ENCODE results near the gene ERMAP.
"Not testable (repeated sequence)": the region's sequence is repeated elsewhere in the genome, so short reads cannot be mapped to it uniquely, and the experiment has no call there.

Gene ERMAP

GRCh38 chr1:42845193-42845592 is 28.3 kb downstream of the ERMAP start:
- no peak for DNase-seq

DNA sequence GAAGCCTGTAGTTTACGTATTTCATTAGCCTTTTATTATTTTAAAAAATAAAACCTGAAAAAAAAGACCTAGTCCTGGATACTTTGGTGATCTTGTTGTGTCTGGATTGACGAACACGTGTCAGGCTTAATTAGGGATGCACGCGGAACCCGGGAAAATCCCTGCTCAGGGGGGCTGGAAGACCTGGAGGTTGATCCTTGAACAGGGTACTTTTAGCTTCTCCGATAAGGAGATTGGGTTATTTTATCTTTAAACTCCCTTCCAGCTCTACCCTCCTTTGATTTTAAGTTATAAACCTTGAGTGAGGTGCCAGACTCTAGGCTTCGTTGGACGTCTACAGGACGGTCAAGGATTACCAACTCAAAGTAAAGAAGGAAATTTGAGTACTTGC is 28.9 kb downstream of the ERMAP start:
- no peak for DNase-seq

GRCh38 chr1:42846257-42847110 is 29.6 kb downstream of the ERMAP start, which contains the start of gene ZNF691:
Gene ZNF691, plus strand, starts transcription at chr1:42846613. Its CDS starts 3,046 bp downstream, at chr1:42849659.
- peak; percentile 98 for DNase-seq

DNA sequence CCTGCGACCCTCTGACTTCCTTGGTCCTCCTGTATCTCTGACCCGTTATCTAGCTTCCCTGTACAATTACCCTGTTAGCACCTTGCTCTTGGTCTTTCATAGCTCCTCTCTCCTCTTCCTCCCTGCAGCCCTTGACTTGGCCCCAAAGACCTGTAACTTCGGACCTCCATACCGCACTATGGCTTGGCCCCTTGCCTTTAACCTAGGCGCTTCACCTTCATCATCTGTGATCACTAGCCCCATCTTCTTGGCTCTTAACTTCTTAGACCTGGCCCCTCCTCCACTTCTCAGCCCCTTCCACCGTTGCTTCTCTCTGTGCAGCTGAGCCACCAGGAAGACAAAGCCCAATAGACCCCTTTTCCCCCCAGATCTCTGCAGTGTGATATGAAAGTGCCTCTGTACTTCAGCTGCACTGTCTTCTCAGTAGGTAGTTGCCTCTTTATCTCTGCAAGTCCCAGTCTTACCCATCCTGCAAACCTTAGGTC is 30.2 kb downstream of the ERMAP start:
- no peak for DNase-seq

DNA sequence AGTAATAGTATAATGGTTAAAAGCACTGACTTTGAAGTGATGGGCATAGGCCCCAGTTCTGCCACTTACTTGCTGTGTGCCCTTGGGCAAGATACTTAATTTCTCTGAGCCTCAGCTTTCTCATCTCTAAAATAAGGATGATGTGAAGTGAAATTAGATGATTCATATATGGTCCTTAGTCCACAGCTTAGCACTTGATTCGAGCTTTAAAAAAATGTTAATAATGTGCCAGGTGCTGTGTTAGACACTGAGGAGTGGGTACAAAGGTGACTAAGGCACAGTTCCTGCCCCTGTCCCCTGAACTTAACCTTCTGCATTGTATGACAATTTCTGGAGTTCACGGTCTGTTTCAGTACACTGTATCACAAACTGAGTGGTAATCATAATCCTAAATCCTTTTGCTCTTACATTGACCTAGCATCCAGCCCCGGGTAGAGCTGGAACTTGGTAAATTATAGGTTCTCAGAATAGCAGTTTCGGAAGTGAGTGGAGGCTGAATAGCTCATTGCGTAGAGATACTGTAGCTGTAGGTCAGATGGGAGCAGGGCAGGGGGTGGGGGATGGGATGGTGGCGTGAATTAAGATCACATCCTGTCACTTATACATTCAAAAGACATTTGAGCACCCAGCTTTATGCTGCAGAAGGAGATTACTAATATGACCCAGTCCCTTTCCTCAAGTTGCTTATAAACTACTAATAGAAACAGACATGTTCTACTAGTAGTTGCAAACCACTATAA is 31.0 kb downstream of the ERMAP start:
- no peak for DNase-seq

- no peak for DNase-seq
These were observed 32.1 kb downstream of the ERMAP start for GRCh38 chr1:42848823-42849537.

GRCh38 chr1:42849944-42850343 is 33.0 kb downstream of the ERMAP start:
- DNase-seq = no peak

DNA sequence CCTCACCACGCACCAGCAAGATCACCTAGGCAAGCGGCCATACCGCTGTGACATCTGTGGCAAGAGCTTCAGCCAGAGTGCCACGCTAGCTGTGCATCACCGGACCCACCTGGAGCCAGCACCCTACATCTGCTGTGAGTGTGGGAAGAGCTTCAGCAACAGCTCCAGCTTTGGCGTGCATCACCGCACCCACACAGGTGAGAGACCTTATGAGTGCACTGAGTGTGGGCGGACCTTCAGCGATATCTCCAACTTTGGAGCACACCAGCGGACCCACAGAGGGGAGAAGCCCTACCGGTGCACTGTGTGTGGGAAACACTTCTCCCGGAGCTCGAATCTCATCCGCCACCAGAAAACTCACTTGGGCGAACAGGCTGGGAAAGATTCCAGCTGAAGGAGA is 34.5 kb downstream of the ERMAP start:
- DNase-seq = no peak

- DNase-seq = no peak
These were observed 35.2 kb downstream of the ERMAP start for GRCh38 chr1:42851960-42852607.

DNA sequence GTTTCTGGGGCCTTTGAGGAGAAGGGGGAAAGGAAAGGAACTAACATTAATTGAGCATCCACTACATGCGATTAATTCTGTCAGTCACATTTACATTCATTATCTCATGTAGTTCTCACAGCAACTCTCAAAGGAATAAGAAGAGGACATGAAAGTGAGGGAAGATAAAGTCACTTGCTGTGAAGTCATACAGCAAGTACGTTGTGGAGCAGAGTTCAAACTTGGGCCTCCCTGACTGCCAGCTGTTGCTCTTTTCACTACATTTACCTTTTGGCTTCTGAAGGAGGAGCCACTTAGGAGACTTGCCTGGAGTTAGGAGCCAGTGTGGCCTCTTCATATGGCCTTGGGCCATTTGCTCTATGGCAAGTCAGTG is 35.7 kb downstream of the ERMAP start:
- no peak for DNase-seq

- DNase-seq = no peak
These were observed 36.4 kb downstream of the ERMAP start for GRCh38 chr1:42853116-42853884.

GRCh38 chr1:42856554-42856953 is 39.6 kb downstream of the ERMAP start:
- DNase-seq = not testable (repeated sequence)

DNA sequence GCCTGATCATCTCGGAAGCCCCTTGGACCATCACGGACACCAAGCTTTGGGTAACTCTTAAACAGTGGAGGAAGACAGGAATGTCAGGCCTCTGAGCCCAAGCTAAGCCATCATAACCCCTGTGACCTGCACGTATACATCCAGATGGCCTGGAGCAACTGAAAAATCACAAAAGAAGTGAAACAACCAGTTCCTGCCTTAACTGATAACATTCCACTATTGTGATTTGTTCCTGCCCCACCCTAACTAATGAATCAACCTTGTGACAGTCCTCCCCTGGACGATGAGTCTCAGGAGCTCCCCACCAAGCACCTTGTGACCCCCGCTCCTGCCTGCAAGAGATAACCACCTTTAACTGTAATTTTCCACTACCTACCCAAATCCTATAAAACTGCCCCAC is 42.4 kb downstream of the ERMAP start:
- not testable (repeated sequence) for DNase-seq

DNA sequence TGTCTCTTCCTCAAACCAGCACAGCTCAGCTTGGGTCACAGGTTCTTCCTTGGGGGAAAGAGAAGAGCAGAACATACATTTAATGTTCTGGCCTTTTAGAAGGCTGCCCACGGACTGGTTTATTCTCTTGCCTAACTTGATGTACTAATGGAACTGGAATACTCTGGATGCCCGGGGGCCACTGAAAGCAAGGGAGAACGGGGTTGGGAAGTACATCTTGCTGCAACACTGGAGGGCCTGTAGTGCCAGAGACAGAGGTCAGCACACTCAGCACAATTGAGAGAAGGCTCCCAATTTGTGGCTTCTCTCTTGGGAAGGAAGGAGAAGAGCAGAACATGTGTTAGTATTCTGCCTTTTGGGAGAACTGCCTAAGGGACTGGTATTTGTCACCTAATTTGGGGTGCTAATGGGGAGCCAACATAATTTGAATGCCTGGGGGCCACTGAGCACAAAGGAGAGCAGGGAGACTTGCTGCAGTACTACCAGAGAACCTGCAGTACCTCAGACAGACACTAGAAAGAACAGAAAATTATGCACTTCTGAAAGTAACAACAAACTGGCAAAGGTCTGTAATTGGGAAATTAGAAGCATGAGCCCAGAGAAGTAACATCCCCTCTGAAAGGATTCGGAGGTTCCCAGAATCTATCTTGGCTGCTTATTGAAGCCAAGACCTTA is 43.6 kb downstream of the ERMAP start:
- DNase-seq = no peak

GRCh38 chr1:42861014-42861399 is 44.1 kb downstream of the ERMAP start:
- DNase-seq = no peak

DNA sequence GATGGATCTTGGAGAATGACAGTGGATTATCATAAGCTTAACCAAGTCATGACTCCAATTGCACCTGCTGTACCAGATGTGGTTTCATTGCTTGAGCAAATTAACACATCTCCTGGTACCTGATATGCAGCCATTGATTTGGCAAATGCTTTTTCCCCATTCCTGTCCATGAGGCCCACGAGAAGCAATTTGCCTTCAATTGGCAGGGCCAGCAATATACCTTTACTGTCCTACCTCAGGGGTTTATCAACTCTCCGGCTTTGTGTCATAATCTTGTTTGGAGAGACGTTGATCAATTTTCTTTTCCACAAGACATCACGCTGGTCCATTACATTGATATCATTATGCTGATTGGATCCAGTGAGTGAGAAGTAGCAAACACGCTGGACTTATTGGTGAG is 49.6 kb downstream of the ERMAP start:
- no peak for DNase-seq

DNA sequence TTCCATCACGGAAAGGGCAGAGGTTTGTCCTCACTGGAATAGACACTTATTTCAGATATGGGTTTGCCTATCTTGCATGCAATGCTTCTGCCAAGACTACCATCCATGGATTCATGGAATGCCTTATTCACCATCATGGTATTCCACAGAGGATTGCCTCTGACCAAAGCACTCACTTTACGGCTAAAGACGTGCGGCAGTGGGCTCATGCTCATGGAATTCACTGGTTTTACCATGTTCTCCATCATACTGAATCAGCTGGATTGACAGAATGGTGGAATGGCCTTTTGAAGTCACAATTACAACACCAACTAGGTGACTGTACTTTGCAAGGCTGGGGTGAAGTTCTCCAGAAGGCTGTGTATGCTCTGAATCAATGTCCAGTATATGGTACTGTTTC is 51.5 kb downstream of the ERMAP start:
- DNase-seq = peak; percentile 8

- not testable (repeated sequence) for DNase-seq
These were observed 52.3 kb downstream of the ERMAP start for GRCh38 chr1:42869254-42869653.

DNA sequence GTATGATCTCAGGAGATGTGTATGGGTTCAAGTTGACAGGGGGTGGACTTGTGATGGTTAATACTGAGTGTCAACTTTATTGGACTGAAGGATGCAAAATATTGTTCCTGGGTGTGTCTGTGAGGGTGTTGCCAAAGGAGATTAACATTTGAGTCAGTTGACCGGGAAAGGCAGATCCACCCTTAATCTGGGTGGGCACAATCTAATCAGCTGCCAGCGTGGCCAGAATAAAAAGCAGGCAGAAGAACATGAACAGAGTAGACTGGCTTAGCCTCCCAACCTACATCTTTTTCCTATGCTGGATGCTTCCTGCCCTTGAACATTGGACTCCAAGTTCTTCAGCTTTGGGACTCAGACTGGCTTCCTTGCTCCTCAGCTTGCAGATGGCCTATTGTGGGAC is 52.8 kb downstream of the ERMAP start:
- DNase-seq = not testable (repeated sequence)

DNA sequence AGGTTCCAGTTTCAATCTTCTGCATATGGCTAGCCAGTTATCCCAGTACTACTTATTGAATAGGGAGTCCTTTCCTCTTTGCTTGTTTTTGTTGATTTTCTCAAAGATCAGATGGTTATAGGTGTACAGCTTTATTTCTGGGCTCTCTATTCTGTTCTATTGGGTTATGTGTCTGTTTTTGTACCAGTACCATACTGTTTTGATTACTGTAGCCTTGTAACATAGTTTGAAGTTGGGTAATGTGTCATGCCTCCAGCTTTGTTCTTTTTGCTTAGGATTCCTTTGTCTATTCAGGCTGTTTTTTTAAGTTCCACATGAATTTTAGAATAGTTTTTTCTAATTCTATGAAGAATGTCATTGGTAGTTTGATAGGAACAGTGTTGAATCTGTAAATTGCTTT is 56.2 kb downstream of the ERMAP start:
- not testable (repeated sequence) for DNase-seq

GRCh38 chr1:42873670-42874069 is 56.7 kb downstream of the ERMAP start:
- DNase-seq = no peak

All from fibroblast of skin of back (primary cell).